ENCODE measurements around the gene PCMT1. TPM values are rescaled to one million over a fixed set of nuclear protein-coding genes. Genes with fewer than 3 reads are reported as not detected.

The PCMT1 gene
- total and polyA plus RNA-seq, 2 of the 4 experiments (the other 2 are of a cell fraction): 101 to 109 TPM

- no peak overlapping the region for H2BK120ac ChIP-seq (ENCODE audit: low read depth, low read length)
- H3K18ac ChIP-seq (ENCODE audit: low read depth, low read length): no peak overlapping the region
- BruUV-seq (replicated peaks): TSS peak; percentile 36
- in situ Hi-C loops (cut with MboI; ENCODE audit: low sequenced_read_pairs) (no loop called here), dilution Hi-C loops (cut with HindIII; ENCODE audit: low sequenced_read_pairs, unreplicated experiment) (no loop called here), intact Hi-C loops (cut with micrococcal nuclease) (no loop called here)
- no peak overlapping the region for H2BK15ac ChIP-seq (ENCODE audit: low read depth, low read length)
- no peak overlapping the region for H3K27ac ChIP-seq (ENCODE audit: insufficient read depth, low read length)
- H4K20me1 ChIP-seq (ENCODE audit: insufficient read depth, low read length): peaks cover 14% of the 10 kb centered on the region; the same call in 1 of the 2 replicates
- H3K56ac ChIP-seq (ENCODE audit: extremely low read depth, insufficient read depth, low read length): no peak overlapping the region
- H3K79me1 ChIP-seq (ENCODE audit: low read depth in 1 of 2, low read length in 2 of 2): peaks cover 8 to 20% of the 10 kb centered on the region in 2 experiments; a peak in 3 of 4 replicates
- POLR2A ChIA-PET (ENCODE audit: unreplicated experiment): no interaction called here
- H3K4me1 ChIP-seq (ENCODE audit: control insufficient read depth, insufficient read depth, low read length): peaks cover 2% of the 10 kb centered on the region; the same call in 1 of the 2 replicates
- H3K14ac ChIP-seq (replicated peaks; ENCODE audit: low read depth, low read length): no peak overlapping the region
- H2BK20ac ChIP-seq (ENCODE audit: low read depth, low read length): no peak overlapping the region
- H3K27me3 ChIP-seq (ENCODE audit: control insufficient read depth, insufficient read depth, low read length): no peaks in the 10 kb centered on the region
- H4K8ac ChIP-seq (ENCODE audit: low read depth in 2 of 2, low read length in 2 of 2): no peak overlapping the region
- peaks cover 2% of the 10 kb centered on the region; the same call in 1 of the 2 replicates for H3K36me3 ChIP-seq (ENCODE audit: control insufficient read depth, insufficient read depth, low read length)
- ATAC-seq (ENCODE audit: low read depth): no peak
- CTCF ChIA-PET: no interaction called here
- no peak overlapping the region for H2AFZ ChIP-seq (replicated peaks; ENCODE audit: low read length, poor library complexity)
- H3K9me3 ChIP-seq (ENCODE audit: control insufficient read depth, insufficient read depth, low read length): no peaks in the 10 kb centered on the region
- WGBS, 2 experiments (ENCODE audit: extremely low coverage in 2 of 2, insufficient read length in 1 of 2): no CpG with 5 or more reads among the region's 8 CpGs
- H3K4me3 ChIP-seq (ENCODE audit: insufficient read depth, low read depth, low read length): peak overlapping the region; percentile 40
- DNase-seq: peak; percentile 20
- H2BK5ac ChIP-seq (ENCODE audit: low read depth, low read length, poor library complexity, severe bottlenecking): no peak overlapping the region
- H2AK5ac ChIP-seq (ENCODE audit: low read depth, low read length): no peak overlapping the region
- peak overlapping the region; percentile 96 for H3K4me2 ChIP-seq (ENCODE audit: low read depth, low read length)
- H4K91ac ChIP-seq (ENCODE audit: insufficient read depth, low read depth, low read length): no peak overlapping the region
- peak overlapping the region; percentile 50; the same call in 1 of the 2 replicates for H3K9ac ChIP-seq (ENCODE audit: low read depth, low read length)
- peak overlapping the region; percentile 30; the same call in 1 of the 2 replicates for H3K23ac ChIP-seq (ENCODE audit: low read depth, low read length)
- H3K9me1 ChIP-seq (ENCODE audit: insufficient read depth, low read length): peaks cover 5% of the 10 kb centered on the region
- no peak overlapping the region for H2AK9ac ChIP-seq (replicated peaks; ENCODE audit: low read depth, low read length, poor library complexity)
- H4K5ac ChIP-seq (ENCODE audit: low read depth, low read length): no peak overlapping the region
- H3K4ac ChIP-seq (ENCODE audit: low read depth, low read length): no peak overlapping the region
- TF ChIP-seq SMC3 (IDR thresholded peaks at IDR 0.05; ENCODE audit: low read depth, low read length) (no peak), FOS (IDR thresholded peaks at IDR 0.05; ENCODE audit: low read depth, low read length) (no peak), CEBPB (IDR thresholded peaks at IDR 0.05; ENCODE audit: low read depth, low read length) (no peak), POLR2A (IDR thresholded peaks at IDR 0.05; ENCODE audit: low read depth, low read length) (no peak), RAD21 (IDR thresholded peaks at IDR 0.05; ENCODE audit: low read length) (no peak), BHLHE40 (IDR thresholded peaks at IDR 0.05; ENCODE audit: low read depth, low read length) (no peak), MXI1 (IDR thresholded peaks at IDR 0.05; ENCODE audit: borderline replicate concordance, low read depth, low read length) (no peak), NFE2L2 (IDR thresholded peaks at IDR 0.05; ENCODE audit: low read depth, low read length) (no peak), USF2 (IDR thresholded peaks at IDR 0.05; ENCODE audit: low read depth, low read length) (no peak), RCOR1 (IDR thresholded peaks at IDR 0.05; ENCODE audit: insufficient replicate concordance, low read length) (no peak), CTCF (conservative IDR thresholded peaks at IDR 0.05; ENCODE audit: low read depth, low read length) (no peak), MAFK (IDR thresholded peaks at IDR 0.05; ENCODE audit: low read depth, low read length) (no peak), ELK1 (IDR thresholded peaks at IDR 0.05; ENCODE audit: borderline replicate concordance, low read depth, low read length) (no peak), RFX5 (IDR thresholded peaks at IDR 0.05; ENCODE audit: low read depth, low read length) (no peak), CHD1 (IDR thresholded peaks at IDR 0.05; ENCODE audit: low read depth, low read length) (no peak)
Measured at GRCh38 chr6:149716181-149716963, 33.2 kb upstream of the PCMT1 start.
